H1 (cell line): ENCODE measurements around the gene PATJ. TPM values are rescaled to one million over a fixed set of nuclear protein-coding genes. Genes with fewer than 3 reads are reported as not detected.

ENCODE experiments used
- CTCF ChIA-PET: fragments of 300-600 bp; sonication (Branson Sonifier 250); formaldehyde crosslinking; loops from one replicate; lab custom pipeline; 2021; ENCODE audit not compliant: partially characterized antibody; lab: Charles Lee
- POLR2A ChIA-PET: fragments of 300-600 bp; sonication (Branson Sonifier 250); formaldehyde crosslinking; loops from one replicate; lab custom pipeline; 2021; ENCODE audit warnings: inconsistent platforms; ENCODE audit not compliant: partially characterized antibody; lab: Charles Lee
- DNase-seq, 2 experiments: peaks; one replicate each; pipeline versions ENCODE4 v3.0.0 to v3.0.0-alpha.2; 2010 to 2022; ENCODE audit warnings: low spot score in 2 of 2, low read depth in 1 of 2, mixed read lengths in 1 of 2
- FAIRE-seq: peaks from 2 replicates; lab custom pipeline; 2011; peaks lifted over from hg19 to GRCh38; lab: Jason Lieb, UNC
- H2AFZ ChIP-seq: 2 replicates; pipeline ENCODE4 v1.8.1; 2012; ENCODE audit warnings: low read length, inconsistent platforms
- H2AK5ac ChIP-seq: 2 replicates; pipeline ENCODE4 v1.6.1; 2013; ENCODE audit warnings: low read depth, low read length
- H2BK120ac ChIP-seq: replicated peaks from 2 replicates; pipeline ENCODE3; 2013; ENCODE audit warnings: low read depth, low read length, inconsistent platforms
- H2BK12ac ChIP-seq: 2 replicates; pipeline ENCODE4 v1.6.1; 2013; ENCODE audit warnings: low read depth, low read length
- H2BK15ac ChIP-seq: 2 replicates; pipeline ENCODE4 v1.6.1; 2013; ENCODE audit warnings: low read length
- H2BK20ac ChIP-seq: 2 replicates; pipeline ENCODE4 v1.6.1; 2013; ENCODE audit warnings: low read length
- H2BK5ac ChIP-seq: 2 replicates; pipeline ENCODE4 v1.6.1; 2013; ENCODE audit warnings: low read depth, low read length
- H3K14ac ChIP-seq: 2 replicates; pipeline ENCODE4 v1.6.1; 2013; ENCODE audit warnings: inconsistent platforms; ENCODE audit not compliant: insufficient read length
- H3K18ac ChIP-seq: 2 replicates; pipeline ENCODE4 v1.6.1; 2013; ENCODE audit warnings: low read length; ENCODE audit errors: extremely low read depth
- H3K23ac ChIP-seq: 2 replicates; pipeline ENCODE4 v1.6.1; 2013; ENCODE audit warnings: inconsistent platforms; ENCODE audit not compliant: insufficient read length
- H3K23me2 ChIP-seq: 2 replicates; pipeline ENCODE4 v1.6.1; 2013; ENCODE audit warnings: low read depth, low read length
- H3K27ac ChIP-seq: 2 replicates; pipeline ENCODE4 v1.6.1; 2011; ENCODE audit warnings: low read depth, low read length, inconsistent platforms
- H3K27me3 ChIP-seq, 4 experiments: replicated peaks in 1 of 4; 1 replicate in 1 of 4; 2 replicates in 3 of 4; pipeline versions ENCODE4 v1.6.1 to v1.8.1; 2011 to 2013; ENCODE audit warnings: low read length in 3 of 4, mild to moderate bottlenecking in 3 of 4, inconsistent platforms in 2 of 4, mixed read lengths in 2 of 4, moderate library complexity in 1 of 4; ENCODE audit not compliant: control insufficient read depth in 3 of 4, insufficient read depth in 3 of 4; ENCODE audit errors: extremely low read depth in 1 of 4
- H3K36me3 ChIP-seq, 4 experiments: 2 replicates each; pipeline versions ENCODE4 v1.6.1 to v1.8.1; 2011 to 2013; ENCODE audit warnings: mild to moderate bottlenecking in 4 of 4, low read length in 3 of 4, moderate library complexity in 2 of 4, control low read depth in 1 of 4, inconsistent platforms in 1 of 4; ENCODE audit not compliant: insufficient read depth in 4 of 4, control insufficient read depth in 2 of 4
- H3K4ac ChIP-seq: replicated peaks from 2 replicates; pipeline ENCODE3; 2013; ENCODE audit warnings: low read length, low read depth, mixed read lengths, inconsistent platforms; ENCODE audit not compliant: insufficient read length
- H3K4me1 ChIP-seq, 4 experiments: replicated peaks in 1 of 4; 1 replicate in 1 of 4; 2 replicates in 3 of 4; pipeline versions ENCODE4 v1.6.1 to v1.8.1; 2011 to 2013; ENCODE audit warnings: low read length in 3 of 4, inconsistent platforms in 2 of 4, mixed read lengths in 1 of 4; ENCODE audit not compliant: insufficient read depth in 4 of 4, control insufficient read depth in 3 of 4
- H3K4me2 ChIP-seq, 2 experiments: 2 replicates each; pipeline versions ENCODE4 v1.6.1 to v1.8.1; 2011 to 2013; ENCODE audit warnings: low read depth in 2 of 2, low read length in 2 of 2, control low read depth in 1 of 2, inconsistent platforms in 1 of 2, mild to moderate bottlenecking in 1 of 2; ENCODE audit not compliant: insufficient read depth in 1 of 2
- H3K4me3 ChIP-seq, 4 experiments: fragments of 200-600, 300-600 bp in 1 of 4; sonication (generic), shearing (Covaris generic), sonication (Bioruptor Twin) in 1 of 4; 2 replicates each; pipeline versions ENCODE4 v1.5.1 to v1.8.1; 2011 to 2016; ENCODE audit warnings: low read length in 4 of 4, low read depth in 3 of 4, control low read depth in 2 of 4, inconsistent platforms in 2 of 4, mild to moderate bottlenecking in 2 of 4, mixed read lengths in 1 of 4, moderate library complexity in 1 of 4; ENCODE audit not compliant: insufficient read depth in 2 of 4; ENCODE audit errors: extremely low read depth in 1 of 4
- H3K56ac ChIP-seq: replicated peaks from 2 replicates; pipeline ENCODE3; 2013; ENCODE audit warnings: low read depth, mild to moderate bottlenecking, mixed read lengths, low read length, inconsistent platforms; ENCODE audit not compliant: insufficient read length
- H3K79me1 ChIP-seq: 2 replicates; pipeline ENCODE4 v1.6.1; 2013; ENCODE audit warnings: low read depth, low read length, control low read depth
- H3K79me2 ChIP-seq, 2 experiments: 2 replicates each; pipeline versions ENCODE4 v1.6.1 to v1.8.1; 2012 to 2013; ENCODE audit warnings: low read length in 2 of 2, mild to moderate bottlenecking in 2 of 2, inconsistent platforms in 1 of 2; ENCODE audit not compliant: insufficient read depth in 2 of 2, control insufficient read depth in 1 of 2
- H3K9ac ChIP-seq, 4 experiments: replicated peaks in 1 of 4; 1 replicate in 1 of 4; 2 replicates in 3 of 4; pipeline versions ENCODE4 v1.6.1 to v1.8.1; 2011 to 2013; ENCODE audit warnings: low read depth in 3 of 4, low read length in 3 of 4, control low read depth in 2 of 4, mild to moderate bottlenecking in 2 of 4, moderate library complexity in 2 of 4, inconsistent platforms in 1 of 4; ENCODE audit errors: extremely low read depth in 1 of 4
- H3K9me3 ChIP-seq, 2 experiments: 2 replicates each; pipeline versions ENCODE4 v1.6.1 to v1.8.1; 2012 to 2013; ENCODE audit warnings: mild to moderate bottlenecking in 2 of 2, moderate library complexity in 2 of 2, control low read depth in 1 of 2, inconsistent platforms in 1 of 2, low read depth in 1 of 2, low read length in 1 of 2, mixed read lengths in 1 of 2; ENCODE audit not compliant: insufficient read depth in 2 of 2
- H4K20me1 ChIP-seq, 2 experiments: replicated peaks in 1 of 2; 2 replicates each; pipeline versions ENCODE3 to v1.8.1; 2011 to 2013; ENCODE audit warnings: inconsistent platforms in 2 of 2, low read length in 2 of 2, mild to moderate bottlenecking in 1 of 2; ENCODE audit not compliant: insufficient read depth in 2 of 2, control insufficient read depth in 1 of 2
- H4K5ac ChIP-seq: 2 replicates; pipeline ENCODE4 v1.6.1; 2013; ENCODE audit warnings: low read length, low read depth, mixed read lengths, inconsistent platforms; ENCODE audit not compliant: insufficient read length
- H4K8ac ChIP-seq: 2 replicates; pipeline ENCODE4 v1.8.0; 2013; ENCODE audit warnings: mild to moderate bottlenecking, moderate library complexity, low read length, inconsistent platforms; ENCODE audit not compliant: insufficient read depth; ENCODE audit errors: extremely low read depth
- H4K91ac ChIP-seq: replicated peaks from 2 replicates; pipeline ENCODE3; 2013; ENCODE audit warnings: low read length, mixed read lengths, inconsistent platforms; ENCODE audit not compliant: insufficient read length
- BCL11A ChIP-seq, 2 experiments: IDR thresholded peaks; one replicate each; pipeline ENCODE4 v1.6.1; 2011; ENCODE audit warnings: low read depth in 2 of 2, low read length in 2 of 2, mild to moderate bottlenecking in 2 of 2
- BRCA1 ChIP-seq: IDR thresholded peaks from 2 replicates; pipeline ENCODE4 v1.6.1; 2012; ENCODE audit warnings: low read depth, low read length, improper control_type of control experiment
- CBX5 ChIP-seq: fragments of 300-800, 300-1000 bp; sonication (generic); IDR thresholded peaks from 2 replicates; pipeline ENCODE4 v1.7.1; 2016; ENCODE audit warnings: antibody characterized with exemption, low read length, low read depth
- EGR1 ChIP-seq: IDR thresholded peaks from 2 replicates; pipeline ENCODE4 v1.6.1; 2011; ENCODE audit warnings: low read depth, low read length, borderline replicate concordance
- RAD21 ChIP-seq, 2 experiments: IDR thresholded peaks in 1 of 2; conservative IDR thresholded peaks in 1 of 2; 2 replicates each; pipeline ENCODE4 v1.6.1; 2011; ENCODE audit warnings: low read depth in 2 of 2, low read length in 2 of 2, improper control_type of control experiment in 1 of 2, inconsistent platforms in 1 of 2, mild to moderate bottlenecking in 1 of 2, moderate library complexity in 1 of 2
- SP4 ChIP-seq: IDR thresholded peaks from 2 replicates; pipeline ENCODE4 v1.6.1; 2012; ENCODE audit warnings: low read length, inconsistent platforms
- SRF ChIP-seq: IDR thresholded peaks from 2 replicates; pipeline ENCODE4 v1.6.1; 2011; ENCODE audit warnings: mild to moderate bottlenecking, low read depth, low read length, moderate library complexity
- TBP ChIP-seq: IDR thresholded peaks from 2 replicates; pipeline ENCODE4 v1.6.1; 2011; ENCODE audit warnings: low read depth, low read length, improper control_type of control experiment
- TEAD4 ChIP-seq: IDR thresholded peaks from 2 replicates; pipeline ENCODE4 v1.6.1; 2012; ENCODE audit warnings: low read depth, low read length, inconsistent platforms, mixed read lengths
- WGBS, 2 experiments: shearing (Covaris generic) in 1 of 2; methylation state at CpG; one replicate each; pipeline versions ENCODE4 v1.1.6 to v1.1.7; 2013 to 2015; ENCODE audit warnings: low lambda C conversion rate in 2 of 2, mixed read lengths in 2 of 2, inconsistent platforms in 1 of 2, low coverage in 1 of 2, missing lambda C conversion rate in 1 of 2; ENCODE audit not compliant: insufficient replicate concordance in 2 of 2, insufficient coverage in 1 of 2, insufficient read length in 1 of 2; ENCODE audit errors: extremely low coverage in 1 of 2, missing lambda C conversion rate in 1 of 2; 5-methylcytosine and 5-hydroxymethylcytosine counted together
- polyA plus RNA-seq, 7 experiments: library from polyadenylated mRNA; depleted of rRNA in 3 of 7; stranded (reverse) in 5 of 7; unstranded in 2 of 7; fragments of >200 nt in 5 of 7; fragments of 200-250 nt in 2 of 7; gene quantifications; 1 replicate in 5 of 7; 2 replicates in 1 of 7; 4 replicates in 1 of 7; pipeline versions ENCODE4 v1.2.1 to v1.2.3, GENCODE V29; 2011 to 2013; ENCODE audit warnings: missing spikeins in 2 of 7, mixed read lengths in 2 of 7
- total RNA-seq: library from RNA; stranded (reverse); fragmentation: NEBNext Ultra II Directional; extraction: Animal tissue kit (Norgen Biotek cat#: 25700); gene quantifications from 2 replicates; pipeline ENCODE4 v1.2.1, GENCODE V29; 2021

PATJ gene
- total and polyA plus RNA-seq, 2 of the 8 experiments (the other 6 are each of a cell fraction or from before 2014, with no cell fraction given), result 8.2 to 55.6 TPM

DNA sequence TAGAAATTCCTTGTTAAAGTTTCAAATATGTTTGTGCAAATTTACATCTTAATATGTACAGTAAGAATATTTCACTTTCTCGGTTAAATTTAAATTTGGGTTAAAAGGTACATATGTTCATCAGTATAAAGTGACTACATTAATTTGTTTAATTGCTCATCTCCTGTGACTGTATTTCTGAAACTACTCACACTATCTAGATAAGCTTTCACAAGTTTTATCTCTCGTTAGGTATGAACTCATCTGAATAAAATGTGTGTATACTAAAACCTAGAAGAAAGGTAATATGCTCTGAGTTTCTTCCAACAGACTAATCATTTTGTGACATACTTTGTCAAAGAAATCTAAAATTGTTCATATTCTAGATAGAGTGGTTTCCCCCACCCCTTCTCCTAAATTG is 150.7 kb downstream of the PATJ start:
- H3K27me3 ChIP-seq, result peaks cover 0 to 1% (median 0%) of the 10 kb centered on the region in 4 experiments; a peak in 1 of 7 replicates
- POLR2A ChIA-PET, result no interaction called here
- H3K9me3 ChIP-seq, result no peaks in the 10 kb centered on the region
- H3K4me2 ChIP-seq, result no peak overlapping the region
- WGBS, 2 experiments, result 92% methylated on average over 2 of the region's 2 CpGs; no CpG with 5 or more reads in 1 of the 2 experiments
- H2BK12ac ChIP-seq, result no peak overlapping the region
- H3K23me2 ChIP-seq, result no peaks in the 10 kb centered on the region
- H3K23ac ChIP-seq, result no peak overlapping the region
- no peak overlapping the region for H2AK5ac ChIP-seq
- H4K91ac ChIP-seq, result no peak overlapping the region
- TF ChIP-seq BRCA1 (no peak), TBP (no peak), BCL11A (IDR thresholded peaks at IDR 0.05; ENCODE audit: low read depth in 2 of 2, low read length in 2 of 2) (no peak), CBX5 (no peak), EGR1 (no peak), RAD21 (IDR thresholded peaks at IDR 0.05 in 1 of 2, conservative IDR thresholded peaks at IDR 0.05 in 1 of 2; ENCODE audit: low read depth in 2 of 2, low read length in 2 of 2) (no peak), SP4 (no peak), SRF (no peak), TEAD4 (no peak)
- H3K36me3 ChIP-seq, result no peaks in the 10 kb centered on the region; a peak in 2 of 8 replicates
- 0 out of 7 replicates have a peak, but pooled peaks cover 0 to 2% (median 0%) of the 10 kb centered on the region in 4 experiments for H3K4me1 ChIP-seq
- CTCF ChIA-PET, result interaction anchor here (0.7 kb wide), 1 partner anchor 552 kb away, joined by 3 read pairs; no protein-coding TSS in a partner anchor
- H3K18ac ChIP-seq, result no peak overlapping the region
- no peak overlapping the region for H3K14ac ChIP-seq
- no peak overlapping the region for H2AFZ ChIP-seq
- no peak overlapping the region for H3K27ac ChIP-seq
- H4K5ac ChIP-seq, result no peak overlapping the region
- no peak overlapping the region for H3K4ac ChIP-seq
- no peaks in the 10 kb centered on the region for H3K79me2 ChIP-seq
- H4K20me1 ChIP-seq, result no peaks in the 10 kb centered on the region
- no peaks in the 10 kb centered on the region; the same call in 1 of the 2 replicates for H3K79me1 ChIP-seq
- no peak overlapping the region for H2BK20ac ChIP-seq
- H3K56ac ChIP-seq, result no peak overlapping the region
- H2BK15ac ChIP-seq, result no peak overlapping the region
- H4K8ac ChIP-seq, result no peak overlapping the region
- no peak for DNase-seq
- no peak overlapping the region for H2BK120ac ChIP-seq
- H3K9ac ChIP-seq, result no peak overlapping the region
- H2BK5ac ChIP-seq, result no peak overlapping the region
- no peak for FAIRE-seq
- no peak overlapping the region for H3K4me3 ChIP-seq
